NCI-H1436 (cell line): ENCODE measurements around the gene CERS6.

Experiments
- DNase-seq: peaks from one replicate; lab custom pipeline; 2025; lab: John Stamatoyannopoulos, UW

Gene CERS6

DNA sequence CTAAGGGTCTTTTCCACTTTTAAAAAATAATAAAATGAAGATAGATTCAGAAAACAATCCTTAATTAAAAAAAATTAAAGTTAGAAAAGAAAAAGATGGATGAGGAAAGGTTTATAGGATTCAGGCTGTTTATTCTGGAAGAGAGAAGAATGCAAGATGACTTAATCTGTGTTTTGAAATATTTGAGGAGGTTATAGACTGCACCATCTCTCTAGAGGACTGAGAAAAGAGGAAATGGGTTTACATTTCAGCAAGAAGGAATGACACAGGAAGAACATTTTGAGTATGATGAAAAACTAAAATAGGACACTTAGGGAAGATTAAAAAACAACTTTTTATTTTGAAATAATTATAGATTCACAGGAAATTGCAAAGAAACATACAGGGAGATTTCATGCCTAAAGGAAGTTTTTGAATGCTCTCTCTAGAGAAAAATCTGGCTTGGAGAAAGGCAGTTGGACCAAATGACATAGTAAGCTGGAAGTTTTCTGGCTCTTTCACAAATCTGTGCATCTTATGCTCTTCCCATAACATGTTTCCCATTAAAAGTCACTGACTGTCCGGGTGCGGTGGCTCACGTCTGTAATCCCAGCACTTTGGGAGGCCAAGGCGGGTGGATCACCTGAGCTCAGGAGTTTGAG is 75.0 kb downstream of the CERS6 start:
- no peak for DNase-seq

DNA sequence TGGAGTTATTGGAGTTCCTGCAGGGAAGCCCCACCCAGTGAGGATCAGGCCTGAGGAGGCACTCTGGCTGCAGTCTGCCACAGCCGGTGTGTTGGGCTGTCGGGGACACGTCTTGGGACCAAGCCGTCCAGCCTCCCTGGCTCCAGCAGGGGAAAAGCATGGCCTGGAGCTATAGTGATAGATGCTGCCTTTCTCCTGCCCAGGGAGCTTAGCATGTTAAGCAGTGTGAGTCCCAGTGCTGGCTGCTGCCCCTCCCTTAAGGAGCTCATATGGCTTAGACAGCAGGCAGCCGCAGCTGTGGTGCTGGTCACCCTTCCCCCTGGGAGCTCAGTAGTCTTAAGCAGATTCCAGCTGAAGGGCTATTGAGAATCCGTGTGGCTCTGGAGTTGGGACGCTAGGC is 78.9 kb downstream of the CERS6 start:
- no peak for DNase-seq

DNA sequence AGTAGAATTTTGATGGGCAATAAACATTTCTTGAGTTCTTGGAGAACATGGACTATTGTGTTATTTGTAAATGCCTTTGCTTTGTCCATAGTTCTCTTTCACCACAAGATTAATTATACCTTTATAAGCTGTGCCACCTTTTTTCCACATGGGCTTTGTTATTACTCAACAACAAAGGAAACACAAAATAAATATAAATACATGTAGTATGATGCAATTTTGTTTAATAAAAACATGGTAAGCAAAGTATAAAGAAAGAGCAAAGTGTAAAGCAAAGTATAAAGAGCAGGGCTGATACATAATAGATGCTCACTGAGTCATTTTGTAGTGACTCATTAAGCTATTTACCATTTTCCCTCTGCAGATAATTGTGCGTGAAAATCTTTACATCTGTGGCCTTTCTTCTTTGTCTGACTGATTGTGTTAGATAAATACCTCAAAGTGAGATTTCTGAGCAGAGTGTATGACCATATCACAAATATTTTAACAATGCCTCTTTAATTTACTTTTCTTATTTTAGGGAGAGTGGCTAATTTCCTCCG is 80.9 kb downstream of the CERS6 start:
- no peak for DNase-seq

DNA sequence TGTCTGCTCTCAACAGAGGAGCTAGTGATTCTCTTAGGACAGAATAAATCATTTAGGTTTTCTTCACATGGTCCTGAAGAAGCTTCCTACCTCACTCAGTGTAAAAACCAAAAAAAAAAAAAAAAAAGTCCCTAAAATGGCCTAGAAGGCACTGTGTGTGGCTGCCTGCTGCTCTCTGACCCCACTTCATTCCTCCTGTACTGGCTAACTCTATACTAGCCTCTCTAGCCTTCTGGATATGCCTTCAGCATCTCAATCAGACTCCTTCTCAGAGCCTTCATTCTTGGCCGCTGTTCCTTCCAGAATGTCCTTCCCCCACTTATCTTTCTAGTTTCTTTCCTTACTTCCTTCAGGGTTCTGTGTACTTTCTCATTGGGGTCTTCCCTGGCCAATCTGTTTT is 82.1 kb downstream of the CERS6 start:
- DNase-seq = no peak

DNA sequence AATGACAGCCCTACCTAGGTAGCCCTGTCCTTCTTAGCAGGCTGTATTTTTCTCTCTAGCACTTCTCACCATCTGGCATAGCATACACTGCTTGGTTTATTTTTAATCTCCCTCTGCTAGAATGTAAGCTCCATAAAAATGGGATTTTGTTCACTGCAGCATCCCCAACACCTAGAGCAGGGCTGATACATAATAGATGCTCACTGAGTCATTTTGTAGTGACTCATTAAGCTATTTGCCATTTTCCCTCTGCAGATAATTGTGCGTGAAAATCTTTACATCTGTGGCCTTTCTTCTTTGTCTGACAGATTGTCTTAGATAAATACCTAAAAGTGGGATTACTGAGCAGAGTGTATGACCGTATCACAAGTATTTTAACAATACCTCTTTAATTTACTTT is 82.5 kb downstream of the CERS6 start:
- DNase-seq = no peak

DNA sequence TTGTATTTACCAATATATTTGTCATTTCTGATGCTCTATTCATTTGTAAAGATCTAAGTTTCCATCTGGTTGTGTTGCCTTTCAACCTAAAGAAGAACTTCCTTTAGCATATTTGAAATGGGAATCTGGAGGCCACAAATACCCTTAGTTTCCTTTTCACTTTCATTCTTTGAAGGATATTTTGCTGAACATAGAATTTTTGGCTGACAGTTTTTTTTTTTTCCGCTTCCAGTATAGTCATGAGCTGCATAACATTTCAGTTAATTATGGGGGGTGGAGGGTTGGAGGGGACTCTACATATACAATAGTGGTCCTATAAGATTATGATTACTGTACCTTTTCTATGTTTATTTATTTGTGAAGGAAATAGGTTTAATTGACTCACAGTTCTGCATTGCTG is 83.9 kb downstream of the CERS6 start:
- DNase-seq = no peak

DNA sequence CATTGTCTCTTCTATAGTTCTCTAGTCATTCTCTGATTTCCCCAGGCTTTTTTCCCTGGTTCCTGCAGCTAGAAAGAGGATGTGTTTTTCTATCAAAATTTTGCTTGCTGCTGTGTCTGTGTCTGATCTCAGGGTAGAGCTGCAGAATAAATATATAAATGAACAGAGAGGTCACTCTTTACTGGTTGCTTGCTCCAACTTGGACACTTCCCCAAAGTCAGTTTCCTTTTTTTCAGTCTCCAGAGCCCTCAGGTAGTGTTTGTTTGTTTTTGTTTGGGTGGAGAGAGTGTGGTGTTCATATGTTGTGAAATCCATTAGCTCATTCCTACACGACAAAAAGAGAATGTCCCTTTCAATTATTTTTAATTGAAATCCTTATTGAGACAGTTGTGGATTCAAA is 85.8 kb downstream of the CERS6 start:
- no peak for DNase-seq

DNA sequence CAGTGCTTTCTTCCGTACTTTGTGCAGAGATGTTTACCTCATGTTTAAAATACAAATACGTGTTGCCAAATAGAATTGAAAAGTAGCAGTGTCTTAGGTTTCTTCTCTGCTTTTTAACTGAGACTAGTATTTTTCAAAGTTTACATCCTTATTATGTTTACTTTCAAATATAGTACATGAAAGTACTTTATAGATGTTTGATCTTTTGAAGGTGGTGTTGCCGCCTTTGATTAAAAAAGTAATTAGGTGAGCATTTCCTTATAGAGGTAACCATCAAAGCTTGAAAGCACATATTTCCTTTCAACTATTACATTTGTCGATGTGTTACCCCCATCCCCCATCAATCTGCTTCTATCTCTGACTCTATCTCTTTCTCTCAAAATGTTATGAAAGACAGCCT is 87.0 kb downstream of the CERS6 start:
- DNase-seq = no peak

DNA sequence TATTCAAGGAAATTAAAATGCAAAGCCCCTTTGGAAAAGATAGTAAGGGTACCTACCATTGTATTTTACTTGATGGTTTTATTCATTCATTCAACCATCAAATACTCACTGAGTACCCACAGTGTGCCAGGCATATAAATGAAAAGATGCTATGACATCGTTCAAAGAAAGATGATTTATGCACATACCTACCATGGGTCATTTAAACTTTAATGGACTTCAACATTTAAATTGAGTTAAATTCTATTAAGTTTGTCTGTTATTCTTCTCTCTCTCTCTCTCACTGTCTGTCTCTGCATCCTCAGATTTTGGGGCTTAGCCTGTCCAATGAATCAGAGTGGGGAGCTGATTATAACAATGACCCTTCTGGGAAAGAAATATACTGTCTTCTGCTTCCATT is 87.9 kb downstream of the CERS6 start:
- no peak for DNase-seq

DNA sequence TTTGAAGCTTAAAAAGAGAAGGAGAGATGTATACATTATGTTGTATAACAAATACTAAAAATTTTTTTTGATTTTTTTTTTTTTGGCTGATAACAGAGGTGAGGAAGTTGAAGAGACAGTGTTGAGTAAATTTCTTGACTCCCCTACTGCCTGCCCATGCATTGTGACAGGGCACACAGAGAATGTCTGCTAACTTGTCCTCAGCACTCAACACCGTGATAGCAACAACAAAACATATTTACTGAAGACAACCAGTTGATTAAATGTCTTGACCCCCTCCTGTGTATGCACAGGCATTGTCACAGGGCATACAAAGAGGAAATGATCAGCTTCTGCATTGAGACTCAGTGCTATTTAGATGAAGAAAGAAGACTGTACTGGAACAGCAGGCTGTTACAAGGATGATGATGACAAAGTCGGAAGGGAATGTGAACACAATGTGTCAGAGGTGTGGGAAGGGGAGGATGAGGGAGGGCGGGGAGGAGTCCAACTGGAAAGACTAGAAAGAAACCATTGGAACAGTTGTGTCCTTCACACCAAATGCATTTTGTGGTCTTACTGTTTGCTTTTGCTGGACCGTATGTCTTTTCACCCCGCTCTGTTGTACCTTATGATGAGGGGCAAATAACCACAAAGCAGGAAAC is 89.5 kb downstream of the CERS6 start:
- no peak for DNase-seq

DNA sequence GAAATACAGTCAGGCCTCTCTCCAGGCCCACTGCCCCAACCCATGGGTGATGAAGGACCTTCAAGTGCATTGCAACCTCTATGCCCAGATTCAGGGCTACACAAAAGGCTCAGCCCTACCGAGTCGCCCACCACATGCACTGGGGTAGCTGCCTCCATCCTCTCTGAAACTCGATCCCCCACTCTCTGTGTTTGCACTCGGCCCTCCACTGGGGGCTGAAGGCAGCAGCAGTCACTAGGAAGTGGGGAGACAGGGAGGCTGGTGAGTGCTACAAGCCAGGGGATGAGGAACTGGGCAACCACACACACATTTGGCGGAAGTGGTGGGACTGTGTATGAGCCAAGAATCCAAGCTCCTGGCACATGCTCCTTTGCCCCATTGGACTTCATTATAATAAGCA is 94.6 kb downstream of the CERS6 start:
- DNase-seq = no peak

DNA sequence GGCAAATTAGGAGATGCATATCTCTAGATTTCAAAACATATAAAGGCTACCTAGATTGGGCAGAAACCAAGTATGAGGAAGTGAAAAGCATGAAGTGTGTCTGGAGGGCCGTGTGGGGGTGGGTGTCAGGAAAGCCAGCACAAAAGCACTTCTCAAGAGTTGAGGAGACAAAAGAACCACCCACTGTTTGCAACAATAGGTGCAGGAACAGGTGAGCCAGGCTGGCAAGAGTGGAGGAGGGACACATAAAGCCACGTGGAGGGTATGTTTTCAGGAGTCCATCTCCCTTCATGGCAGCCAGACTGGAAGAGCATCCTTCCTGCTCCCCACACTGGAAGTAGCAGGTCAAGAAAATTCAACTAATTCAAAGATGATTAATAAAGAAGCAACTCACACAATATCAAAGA is 96.4 kb downstream of the CERS6 start:
- DNase-seq = no peak

DNA sequence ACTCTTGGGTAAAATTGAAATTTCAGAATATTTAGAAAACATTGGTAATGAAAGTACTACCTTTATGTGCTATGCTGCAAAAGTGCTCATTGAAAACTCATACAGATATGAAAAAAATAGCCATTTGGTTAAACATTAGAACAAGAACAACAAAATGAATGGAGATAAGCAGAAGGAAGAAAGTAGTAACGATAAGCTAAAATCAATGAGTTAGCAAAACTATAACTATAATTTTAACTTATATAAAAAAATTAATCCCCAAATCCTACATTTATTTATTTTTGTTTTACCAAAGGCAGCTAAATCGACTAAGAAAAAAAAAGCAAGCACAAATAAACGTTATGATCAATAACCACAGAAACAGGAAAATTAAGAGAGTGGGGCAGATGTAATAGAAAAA is 99.2 kb downstream of the CERS6 start:
- DNase-seq = no peak

DNA sequence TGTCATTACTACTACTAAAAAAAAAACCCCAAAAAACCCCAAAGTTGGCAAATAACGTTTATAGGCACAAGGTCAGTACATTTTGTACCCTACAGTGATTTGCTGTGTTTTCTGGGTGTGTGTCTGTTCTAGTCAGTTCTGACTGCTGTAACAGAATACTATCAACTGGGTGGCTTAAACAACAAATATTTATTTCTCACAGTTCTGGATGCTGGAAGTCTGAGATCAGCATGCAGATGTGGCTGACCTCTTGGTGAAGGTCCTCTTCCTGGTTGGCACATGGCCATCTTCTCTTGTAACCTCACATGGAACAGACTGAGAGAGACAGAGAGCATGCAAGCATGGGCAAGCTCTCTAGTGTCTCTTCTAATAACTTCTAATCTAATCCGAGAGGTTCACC is 103.1 kb downstream of the CERS6 start:
- no peak for DNase-seq

DNA sequence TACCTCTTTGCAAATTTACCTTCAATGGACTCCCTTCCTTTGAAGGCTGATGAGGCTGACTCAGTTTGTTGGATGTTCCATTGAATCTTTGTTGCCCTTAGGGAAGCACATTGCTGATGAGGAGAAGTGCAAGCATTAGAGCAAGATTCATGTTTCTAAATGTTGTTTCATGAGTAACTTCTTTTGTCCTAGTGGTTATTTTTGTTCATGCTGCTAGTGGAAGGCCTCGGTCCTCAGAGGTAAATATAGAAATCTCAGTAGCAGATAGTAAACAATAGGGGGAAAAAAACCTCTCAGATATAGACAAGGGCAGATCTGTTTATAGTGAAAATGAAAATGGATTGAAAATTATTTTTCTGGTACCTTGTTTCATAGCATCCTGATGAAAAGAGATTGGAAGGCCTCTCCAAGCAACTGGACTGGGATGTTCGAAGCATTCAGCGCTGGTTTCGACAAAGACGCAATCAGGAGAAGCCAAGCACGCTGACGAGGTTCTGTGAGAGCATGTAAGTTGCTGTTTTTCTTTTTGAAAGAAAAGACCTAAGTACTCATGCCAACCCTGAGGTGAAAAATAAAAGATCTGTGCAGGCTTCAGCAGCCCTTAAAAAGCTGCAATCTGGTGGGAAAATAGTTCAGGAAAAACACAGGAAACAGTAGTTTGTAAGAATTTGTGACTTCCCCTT is 104.9 kb downstream of the CERS6 start:
- DNase-seq = no peak

DNA sequence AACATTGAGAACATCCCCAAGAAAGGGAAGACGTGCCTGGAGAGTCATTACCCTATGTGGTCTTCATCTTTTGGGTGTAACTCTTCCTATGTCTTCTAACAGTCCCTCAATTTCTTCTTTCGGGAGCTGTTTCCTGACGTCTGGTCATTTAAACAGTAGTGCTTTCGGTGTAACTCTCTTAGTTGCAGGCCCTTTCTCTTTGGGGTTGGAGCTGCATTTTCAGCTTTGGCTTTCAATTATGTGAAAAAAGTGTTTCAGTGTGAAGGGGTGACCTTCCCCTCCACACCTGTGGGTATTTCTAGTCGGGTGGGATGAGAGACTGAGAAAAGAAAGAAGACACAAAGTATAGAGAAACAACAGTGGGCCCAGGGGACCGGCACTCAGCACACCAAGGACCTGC is 105.9 kb downstream of the CERS6 start:
- DNase-seq = no peak

DNA sequence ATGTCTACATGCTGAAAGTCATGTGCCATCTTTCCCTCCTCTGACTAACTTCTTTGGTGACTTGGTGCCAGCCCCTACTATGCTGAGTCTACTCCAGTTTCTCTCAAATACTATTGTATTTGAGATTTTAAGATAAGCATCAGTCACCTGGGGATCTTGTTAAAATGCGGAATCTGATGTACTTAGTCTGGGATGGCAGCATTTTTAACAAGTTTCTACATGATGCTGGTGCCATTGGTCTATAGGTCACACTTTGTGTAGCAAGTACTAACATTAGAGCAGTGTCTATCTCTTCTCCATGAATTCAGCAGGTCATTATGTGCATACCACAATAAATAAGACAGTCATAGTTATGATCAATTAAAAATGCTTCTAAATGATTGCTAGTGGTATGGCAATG is 106.9 kb downstream of the CERS6 start:
- no peak for DNase-seq

DNA sequence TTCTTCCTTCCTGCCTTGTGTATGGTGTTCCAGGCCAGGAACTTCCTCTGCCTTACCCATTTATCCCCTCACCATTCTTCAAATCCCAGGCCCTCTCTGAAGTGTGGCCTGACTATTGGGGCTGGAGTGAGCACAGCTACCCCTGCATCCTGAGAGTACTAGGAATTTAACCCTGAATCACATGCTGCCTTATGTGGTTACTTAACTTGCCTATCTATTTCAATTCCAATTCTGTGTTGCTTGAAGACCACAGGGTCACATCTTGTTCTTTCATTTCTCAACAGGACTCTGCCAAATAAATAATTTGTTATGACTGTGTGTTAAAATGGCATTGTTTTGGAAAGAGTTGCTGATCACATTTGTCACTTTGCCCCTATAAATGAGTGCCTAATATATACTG is 108.6 kb downstream of the CERS6 start:
- no peak for DNase-seq

DNA sequence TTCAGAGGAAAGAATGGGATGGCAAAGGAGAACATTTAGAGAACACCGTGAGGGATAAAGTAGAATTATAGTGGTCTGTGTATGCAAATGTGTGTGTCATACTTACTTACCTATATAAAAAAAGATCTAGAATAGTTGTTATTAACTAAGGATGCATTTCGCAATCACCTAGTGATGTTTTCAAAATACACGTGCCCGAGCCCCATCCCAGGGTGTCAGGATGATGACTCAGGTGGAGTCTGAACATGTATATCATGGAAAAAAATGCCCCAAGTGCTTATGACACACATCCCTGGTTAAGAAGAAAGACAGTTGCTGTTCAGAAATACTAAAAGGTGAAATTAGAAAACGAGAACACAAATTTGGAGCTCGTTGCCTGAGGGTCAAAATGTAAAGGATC is 109.0 kb downstream of the CERS6 start:
- no peak for DNase-seq

DNA sequence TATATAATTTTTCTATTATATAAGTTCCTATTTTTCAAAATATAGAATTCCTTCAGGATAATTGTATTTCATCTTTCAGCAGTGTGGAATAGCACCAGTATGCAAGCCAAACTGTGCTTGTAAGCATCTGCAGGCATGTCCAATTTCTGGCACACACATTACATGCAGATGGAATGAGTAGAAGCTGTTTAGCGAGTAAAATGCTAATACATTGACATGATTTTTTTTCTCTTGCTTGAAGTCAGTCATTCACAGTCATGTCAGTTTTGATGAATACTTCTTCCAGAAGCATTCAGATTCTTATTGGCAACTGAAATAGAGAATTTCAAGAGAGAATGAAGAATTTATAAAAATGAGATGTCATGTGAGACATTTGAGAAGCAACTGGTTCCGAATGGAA is 109.4 kb downstream of the CERS6 start:
- no peak for DNase-seq

DNA sequence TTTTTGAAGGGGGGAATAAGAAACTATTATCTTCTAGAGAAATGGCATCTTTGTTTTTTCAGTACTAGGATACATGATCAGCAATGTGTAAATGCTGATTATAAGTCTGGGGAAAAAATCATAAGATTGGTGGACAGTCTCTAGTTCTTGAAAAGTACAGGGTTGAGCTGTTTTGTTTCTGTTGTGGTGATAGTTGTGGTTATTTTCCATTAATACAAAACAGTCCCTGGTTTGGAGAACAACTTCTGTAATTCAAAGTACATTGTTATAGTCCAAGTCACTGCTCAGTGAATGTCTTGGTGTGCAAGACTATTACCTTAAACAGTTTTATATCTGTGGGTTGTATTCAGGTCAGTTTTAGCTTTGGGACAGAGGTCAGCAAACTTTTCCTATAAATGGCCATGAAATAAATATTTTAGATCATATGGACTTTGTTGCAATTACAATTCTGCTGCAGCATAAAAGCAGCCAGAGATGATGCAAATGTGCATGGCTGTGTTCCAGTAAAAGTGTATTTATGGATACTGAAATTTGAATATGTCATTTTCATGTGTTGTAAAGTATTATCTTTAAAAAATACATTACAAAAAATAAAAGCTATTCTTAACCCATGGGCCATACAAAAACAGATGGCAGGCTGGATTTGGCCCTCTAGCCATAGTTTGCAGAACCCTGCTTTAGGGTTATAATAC is 111.0 kb downstream of the CERS6 start:
- no peak for DNase-seq

DNA sequence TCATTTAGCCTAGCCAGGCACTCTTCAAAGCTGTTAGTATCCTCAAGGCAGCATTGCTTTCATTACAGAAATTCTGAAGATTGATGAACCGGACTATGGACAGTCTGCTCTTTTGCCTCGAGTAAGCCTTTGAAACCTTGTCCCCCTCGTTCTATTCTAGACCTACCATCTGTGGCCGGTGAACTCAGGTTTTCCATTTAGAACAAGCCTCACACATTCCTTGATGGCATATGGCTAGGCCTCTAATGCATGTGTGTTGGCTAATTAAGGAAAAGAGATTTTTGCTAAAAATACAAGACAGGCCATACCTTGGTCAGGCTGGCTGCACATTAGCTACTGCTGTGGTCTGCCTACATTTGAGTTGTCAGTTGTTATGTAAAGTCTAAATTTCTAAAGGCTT is 111.8 kb downstream of the CERS6 start:
- DNase-seq = no peak
